NCI-H460 (cell line): ENCODE data around the gene TEAD1. TPM values are rescaled to one million over a fixed set of nuclear protein-coding genes. Genes with fewer than 3 reads are reported as not detected.
A peak's percentile ranks its signal among the peaks of the same experiment; 100 is the strongest.

Source experiments
- DNase-seq: peaks from one replicate; pipeline ENCODE4 v3.0.0-alpha.2; 2016; ENCODE audit warnings: low read depth; ENCODE audit errors: extremely low read depth
- total RNA-seq: library from RNA; depleted of rRNA; stranded (reverse); fragments of >200 nt; shearing (Covaris generic); gene quantifications from 2 replicates; pipeline ENCODE4 v1.2.3, GENCODE V29; 2014

The TEAD1 gene
- total RNA-seq, 1 experiment from 2014 or later: 123 TPM

DNA sequence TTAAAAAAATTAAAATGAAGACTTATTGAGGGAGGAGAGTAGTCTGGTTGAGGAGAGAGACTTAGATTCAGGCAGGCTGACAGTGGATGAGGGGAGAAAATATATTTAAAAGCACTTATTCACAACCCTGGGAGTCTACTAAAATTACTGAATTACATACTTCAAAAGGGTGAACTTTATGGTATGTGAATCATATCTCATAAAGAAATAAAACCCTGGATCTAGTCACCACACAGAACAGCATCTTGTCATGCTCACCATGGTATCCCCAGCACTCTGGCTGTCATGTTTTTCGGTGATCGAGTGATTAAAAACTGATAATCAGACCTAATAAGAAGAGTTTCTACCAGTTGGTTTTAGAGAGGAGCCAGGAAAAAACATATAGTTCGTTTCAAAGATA is 11.0 kb downstream of the TEAD1 start:
- DNase-seq: no peak

DNA sequence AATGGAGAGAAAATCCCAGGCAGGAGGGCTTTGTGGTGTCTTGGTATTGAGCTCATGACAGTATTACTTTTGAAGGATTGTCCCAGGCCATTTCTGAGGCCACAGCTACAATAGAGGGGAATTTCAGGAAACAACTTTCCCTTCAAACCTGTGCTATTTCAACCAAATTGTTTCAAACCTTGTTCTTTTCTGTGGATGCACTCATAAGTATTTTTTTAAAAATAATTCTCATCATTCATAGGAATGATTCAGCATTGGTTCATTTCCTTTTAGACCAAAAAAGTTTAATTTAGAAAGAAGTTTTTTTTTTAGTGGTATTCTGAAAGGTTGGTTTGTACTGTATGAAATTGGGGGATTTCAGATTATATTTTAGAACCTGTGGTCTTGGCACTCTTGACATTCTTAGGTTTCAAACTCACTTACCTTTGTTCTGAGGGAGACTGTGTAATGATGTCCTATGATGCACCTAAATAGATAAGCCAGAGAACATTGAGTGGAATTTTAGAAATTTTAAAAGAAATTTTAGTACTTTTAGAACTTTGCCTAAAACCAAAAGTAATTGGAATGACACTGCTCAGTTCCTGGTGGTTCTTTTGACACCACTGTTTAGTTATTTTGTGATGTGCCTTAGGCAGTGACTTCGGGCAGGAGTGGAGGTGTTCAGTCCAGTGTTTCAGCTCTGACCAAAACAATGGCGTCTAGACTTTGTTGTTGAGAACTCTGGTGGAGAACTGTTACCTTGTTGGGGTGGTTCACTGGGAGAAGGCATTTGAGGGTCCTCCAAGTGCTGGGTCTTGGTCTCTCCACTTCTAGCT is 12.2 kb downstream of the TEAD1 start:
- no peak for DNase-seq

DNA sequence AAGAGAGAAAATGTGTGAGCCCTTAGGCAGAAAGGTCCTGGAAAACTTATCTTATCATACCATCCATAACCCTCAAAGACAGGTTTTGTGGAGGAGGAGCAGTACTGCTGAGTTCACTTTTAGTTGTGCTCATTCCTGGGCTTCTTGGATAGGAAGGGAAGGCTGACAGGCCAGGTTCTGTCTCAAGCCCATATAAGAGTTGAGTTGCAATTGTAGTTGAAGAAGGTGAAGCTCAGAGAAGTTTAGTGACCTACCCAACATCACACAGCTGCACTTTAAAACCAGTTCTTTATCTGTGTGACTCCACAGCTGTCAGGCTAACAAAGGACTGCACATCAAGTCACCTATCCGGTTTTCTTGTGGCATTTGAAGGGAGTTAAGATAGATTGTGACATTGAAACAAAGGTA is 13.0 kb downstream of the TEAD1 start:
- DNase-seq: no peak

DNA sequence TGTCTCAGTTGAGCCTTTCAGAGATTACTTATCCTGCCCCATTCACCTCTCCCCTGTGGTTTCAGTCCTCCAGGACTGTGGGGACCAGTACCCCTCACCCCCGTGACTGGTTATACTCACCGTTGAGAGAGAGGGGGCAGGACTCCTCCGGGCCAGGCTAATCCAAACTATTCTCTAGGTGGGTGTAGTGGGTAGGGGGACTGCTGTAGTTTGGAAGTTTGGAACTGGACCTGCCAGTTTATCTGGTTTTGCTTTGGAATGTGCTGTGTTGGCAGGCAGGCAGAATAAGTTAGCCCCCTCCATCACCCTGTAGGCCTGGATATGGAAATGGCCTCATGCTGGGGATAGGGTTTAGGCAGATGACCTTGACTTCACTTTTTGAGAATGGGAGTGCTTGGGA is 13.5 kb downstream of the TEAD1 start:
- no peak for DNase-seq

DNA sequence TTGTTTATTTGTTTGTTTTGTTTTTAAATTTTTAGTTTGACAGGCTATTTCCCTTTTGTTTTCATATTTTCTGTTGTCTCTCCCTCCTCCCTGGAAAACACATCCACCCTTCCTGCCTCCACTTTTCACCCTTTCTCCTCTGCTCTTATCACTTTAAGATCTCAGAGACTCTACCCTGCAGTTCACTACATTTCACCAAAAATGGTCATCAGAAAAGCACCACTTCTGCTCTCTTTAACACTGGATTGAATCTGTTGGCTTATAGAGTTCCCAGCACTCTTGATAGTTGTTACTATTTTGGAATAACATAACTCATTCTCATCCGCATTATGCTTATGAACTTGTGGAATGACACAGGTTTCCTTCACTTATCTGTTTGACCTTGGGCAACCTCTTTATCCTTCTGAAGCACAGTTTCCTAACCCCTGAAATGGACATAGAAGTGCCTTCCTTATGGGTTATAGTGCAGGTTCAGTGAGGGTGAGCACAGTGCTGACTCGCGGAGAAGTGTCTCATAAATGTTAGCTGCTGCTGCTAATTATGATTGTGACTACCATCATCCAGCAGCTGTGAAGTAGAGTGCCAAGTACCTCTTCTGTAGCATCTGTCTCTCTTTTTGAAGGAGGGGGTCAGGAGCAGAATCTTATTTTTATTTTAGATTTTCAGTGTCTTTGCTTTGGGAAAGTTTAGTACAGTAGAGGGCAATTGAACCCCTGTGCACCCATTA is 15.0 kb downstream of the TEAD1 start:
- no peak for DNase-seq

DNA sequence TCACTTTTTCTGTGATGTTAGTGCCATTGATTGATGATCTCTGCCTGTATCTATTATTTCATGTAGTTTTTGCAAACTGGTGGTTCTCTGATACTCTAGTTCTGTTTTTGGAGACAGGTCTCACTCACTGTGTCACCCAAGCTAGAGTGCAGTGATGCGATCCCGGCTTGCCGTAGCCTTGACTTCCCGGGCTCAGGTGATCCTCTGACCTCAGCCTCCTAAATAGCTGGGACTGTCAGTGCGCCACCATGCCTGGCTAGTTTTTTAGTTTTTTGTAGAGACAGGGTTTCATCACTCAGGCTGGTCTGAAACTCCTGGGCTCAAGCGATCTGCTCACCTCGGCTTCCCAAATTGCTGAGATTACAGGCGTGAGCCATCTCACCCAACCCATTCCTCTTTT is 16.4 kb downstream of the TEAD1 start:
- no peak for DNase-seq

DNA sequence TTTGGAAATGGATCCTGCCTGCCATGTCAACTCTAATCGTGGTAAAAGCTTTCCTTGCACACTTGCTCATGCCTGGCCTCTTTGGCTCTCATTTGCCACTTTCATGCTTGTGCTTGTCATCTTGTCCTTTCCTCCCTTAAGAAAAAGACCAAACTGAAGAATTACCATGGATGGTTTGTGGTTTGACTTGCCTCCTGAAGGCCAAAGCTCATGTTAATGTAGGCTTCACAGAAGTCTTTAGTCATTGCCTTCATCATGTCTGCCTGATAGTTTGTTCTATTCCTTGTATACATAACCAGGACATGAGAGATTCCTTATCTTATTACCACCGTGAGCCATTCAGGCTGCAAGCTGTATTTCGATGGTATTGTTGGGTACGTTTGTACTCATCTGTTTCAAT is 17.3 kb downstream of the TEAD1 start:
- DNase-seq: no peak

DNA sequence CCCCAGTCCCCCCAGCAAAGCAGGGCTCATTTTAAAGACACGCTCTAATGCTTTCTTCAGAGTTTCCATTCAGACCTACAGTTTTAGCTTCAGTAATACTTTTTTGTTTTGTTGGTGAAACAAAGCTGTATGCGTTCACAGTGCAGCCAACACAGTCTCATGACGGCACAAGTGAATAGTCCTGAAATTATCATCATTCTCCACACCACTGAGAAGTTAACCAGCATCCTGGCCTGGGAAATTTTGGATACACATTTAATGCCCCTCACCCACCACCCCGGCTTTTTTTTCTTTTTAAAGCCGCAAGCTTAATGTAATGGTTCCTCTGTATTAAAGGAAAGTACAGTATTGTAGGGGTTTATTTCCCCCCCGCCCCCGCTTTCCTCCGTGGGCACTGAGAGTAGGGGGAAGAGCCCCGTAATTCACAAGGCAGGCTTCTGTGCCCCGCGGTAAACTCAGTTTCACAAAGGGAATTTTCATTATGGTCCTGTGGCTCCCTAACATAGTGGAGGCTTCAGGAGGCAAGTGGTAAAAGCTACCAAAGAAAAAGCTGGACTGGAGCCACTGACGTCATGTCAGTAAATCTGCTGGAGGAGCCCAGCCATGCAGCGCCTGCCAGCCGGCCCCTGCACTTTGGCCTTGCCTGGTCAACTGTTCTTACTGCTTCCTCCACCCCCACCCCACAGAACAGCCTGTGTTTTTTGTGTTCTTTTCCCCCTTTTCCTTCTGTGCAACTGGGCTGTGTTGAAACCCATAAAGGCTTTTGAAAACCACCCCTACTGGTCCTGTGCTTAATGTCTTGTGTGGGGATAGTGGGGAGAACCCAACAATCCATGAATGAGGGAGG is 18.2 kb downstream of the TEAD1 start:
- peak; percentile 56 for DNase-seq

DNA sequence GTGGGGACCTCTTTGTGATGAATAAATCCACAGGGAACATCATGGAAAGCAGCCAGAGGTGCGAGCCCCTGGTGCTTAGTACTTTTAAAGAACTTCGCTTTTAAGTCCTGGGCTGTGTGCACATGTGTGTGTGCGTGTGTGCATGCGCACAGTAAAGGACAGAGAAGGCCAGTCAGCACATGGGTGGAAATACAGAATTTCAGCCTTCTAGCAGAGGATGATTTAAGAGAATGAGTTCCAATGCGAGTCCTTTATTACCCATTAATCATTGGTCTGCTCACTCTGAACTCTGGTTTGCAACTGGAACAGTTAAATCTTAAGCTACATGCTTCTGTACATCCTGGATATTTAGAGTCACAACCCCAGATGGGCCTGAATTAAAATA is 18.9 kb downstream of the TEAD1 start:
- no peak for DNase-seq

DNA sequence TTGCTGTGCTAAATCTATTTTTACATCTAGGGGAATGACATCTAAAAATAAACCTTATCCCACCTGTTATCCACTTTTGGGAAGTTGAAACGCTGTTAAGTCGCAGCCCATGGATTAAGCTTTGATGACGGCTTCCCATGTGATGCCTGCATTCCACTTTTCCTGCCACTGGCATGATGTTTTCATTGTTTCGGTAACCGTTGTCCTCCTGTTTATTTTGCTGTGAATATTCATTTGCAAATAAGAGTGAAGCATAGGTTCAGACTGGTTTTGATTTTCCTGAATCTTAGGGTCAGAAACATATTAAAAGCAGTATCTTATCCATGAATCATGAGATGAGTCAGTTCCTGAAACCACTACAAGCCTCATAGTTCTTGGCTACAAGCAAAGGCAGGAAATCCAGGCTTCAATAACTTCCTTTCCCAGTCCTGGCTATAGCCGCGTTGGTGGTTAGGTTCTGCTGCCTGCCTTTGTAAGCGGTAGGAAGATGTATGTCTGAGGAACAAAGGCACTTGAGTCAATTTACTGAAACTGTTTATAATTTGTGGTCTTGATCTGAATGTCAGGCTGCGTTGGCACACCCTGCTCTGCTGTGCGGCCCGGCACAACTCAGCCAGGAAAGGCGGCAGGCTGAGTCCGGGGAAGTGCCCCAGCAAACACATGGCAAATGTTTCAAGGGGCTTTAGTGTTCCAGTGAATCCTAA is 19.4 kb downstream of the TEAD1 start:
- DNase-seq: peak; percentile 69

DNA sequence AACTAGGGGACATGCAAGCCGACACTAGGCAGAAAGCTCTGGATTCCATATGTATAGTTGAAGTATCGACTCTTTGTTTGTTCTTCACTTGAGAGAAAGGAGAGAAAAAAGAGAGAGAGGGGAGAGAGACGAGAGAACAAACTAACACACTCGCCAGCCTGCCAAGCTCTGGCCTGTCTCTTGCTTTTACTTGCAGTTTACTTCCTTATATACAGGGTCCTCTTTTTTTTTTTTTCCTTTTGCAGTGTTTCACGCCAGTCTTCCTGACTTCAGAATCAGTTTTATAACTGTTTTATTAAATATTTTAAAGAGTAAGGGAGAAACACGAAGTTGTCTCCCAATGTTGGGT is 19.9 kb downstream of the TEAD1 start:
- no peak for DNase-seq

DNA sequence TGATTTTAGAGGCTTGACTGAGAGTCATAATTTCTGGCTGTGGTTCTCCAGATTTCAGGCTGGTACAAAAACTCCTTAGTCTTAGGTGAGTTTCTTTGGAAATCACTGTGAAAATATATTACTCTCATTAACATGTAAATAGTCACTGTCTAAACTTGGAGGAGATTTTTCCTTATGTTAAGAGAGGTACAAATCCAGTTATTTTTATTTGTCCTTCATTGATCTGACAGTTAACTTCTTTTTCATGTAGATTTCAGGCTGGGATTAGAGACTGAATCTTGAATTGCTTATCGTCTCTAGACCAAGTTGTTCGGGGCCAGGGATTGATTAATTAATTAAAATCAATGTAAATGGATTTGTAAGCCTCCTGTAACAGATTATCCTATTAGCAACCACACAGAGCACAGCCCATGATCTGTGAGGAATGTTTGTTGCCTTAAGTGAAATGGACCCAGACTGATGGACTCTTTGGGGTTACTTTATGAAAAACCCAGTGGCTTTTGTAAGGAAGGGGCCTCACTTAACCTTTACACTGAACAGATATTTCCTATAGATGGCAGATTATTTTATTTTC is 21.1 kb downstream of the TEAD1 start:
- DNase-seq: no peak

DNA sequence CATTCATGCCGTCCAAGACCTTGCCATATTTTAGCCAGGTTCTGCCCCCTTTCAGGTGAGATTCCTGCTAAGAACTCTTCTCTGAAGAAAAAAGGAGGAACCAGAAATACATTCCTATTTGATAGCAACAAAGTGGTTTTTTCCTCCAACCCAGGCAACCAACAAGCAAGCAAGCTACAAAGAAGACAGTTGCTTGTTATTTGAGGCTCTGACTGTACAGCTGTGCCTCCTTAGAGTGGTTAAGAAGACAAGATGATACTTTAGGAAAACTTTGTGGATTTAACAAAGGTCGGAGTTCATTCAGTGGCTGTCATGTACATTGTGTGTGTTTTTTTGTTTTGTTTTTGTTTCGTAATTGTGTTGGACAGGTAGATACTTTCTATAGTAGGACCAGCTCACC is 21.7 kb downstream of the TEAD1 start:
- no peak for DNase-seq

DNA sequence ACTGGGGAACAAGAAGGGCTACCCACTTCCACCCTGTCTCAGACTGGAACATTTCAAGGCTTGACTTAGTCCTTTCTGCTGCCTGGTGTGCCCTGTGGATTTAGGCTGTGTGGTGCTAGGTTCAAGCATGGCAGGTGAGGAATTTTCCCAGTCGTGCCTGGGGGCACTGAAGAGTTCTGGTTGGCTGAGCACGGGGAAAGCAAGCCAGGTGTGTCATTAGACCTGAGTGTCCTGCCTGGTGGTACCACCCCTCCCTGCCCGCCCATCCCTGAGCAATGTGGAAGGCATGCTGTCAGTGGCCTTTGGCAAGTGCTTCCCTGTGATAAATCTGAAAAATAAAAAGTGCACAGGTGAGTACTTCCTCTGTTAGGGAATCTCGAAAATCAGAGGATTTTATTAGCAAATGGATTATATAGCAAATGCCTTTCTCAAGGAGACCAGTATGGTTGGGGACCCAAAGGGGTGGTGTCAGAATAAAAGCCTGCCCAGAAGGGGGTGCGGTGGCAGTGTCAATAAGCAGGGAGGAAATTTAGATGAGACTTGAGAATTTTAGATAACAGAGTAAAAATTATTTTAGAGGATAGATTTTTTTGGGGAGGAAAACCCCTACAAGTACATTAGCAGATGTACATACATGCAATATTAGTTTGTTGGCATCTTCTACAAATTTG is 22.8 kb downstream of the TEAD1 start:
- no peak for DNase-seq

DNA sequence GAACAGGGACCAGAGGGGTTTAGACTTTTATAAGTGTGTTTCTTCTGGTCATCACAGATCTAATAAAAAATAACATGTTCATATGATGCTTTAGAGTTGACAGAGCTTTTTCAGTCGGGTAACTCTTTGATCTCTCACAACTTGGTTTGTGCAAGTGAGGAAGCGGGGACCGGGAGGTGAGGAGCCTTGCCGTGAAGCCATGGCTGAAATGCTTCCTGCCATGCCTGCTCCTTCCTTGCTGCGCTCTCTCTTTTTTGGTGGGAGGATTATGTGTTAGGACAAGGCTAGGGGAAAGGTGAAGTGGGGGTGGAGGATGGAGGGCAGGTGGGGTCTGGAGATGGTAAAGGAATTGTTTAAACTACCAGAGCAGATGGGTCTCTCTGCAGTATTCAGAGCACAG is 23.8 kb downstream of the TEAD1 start:
- DNase-seq: no peak

DNA sequence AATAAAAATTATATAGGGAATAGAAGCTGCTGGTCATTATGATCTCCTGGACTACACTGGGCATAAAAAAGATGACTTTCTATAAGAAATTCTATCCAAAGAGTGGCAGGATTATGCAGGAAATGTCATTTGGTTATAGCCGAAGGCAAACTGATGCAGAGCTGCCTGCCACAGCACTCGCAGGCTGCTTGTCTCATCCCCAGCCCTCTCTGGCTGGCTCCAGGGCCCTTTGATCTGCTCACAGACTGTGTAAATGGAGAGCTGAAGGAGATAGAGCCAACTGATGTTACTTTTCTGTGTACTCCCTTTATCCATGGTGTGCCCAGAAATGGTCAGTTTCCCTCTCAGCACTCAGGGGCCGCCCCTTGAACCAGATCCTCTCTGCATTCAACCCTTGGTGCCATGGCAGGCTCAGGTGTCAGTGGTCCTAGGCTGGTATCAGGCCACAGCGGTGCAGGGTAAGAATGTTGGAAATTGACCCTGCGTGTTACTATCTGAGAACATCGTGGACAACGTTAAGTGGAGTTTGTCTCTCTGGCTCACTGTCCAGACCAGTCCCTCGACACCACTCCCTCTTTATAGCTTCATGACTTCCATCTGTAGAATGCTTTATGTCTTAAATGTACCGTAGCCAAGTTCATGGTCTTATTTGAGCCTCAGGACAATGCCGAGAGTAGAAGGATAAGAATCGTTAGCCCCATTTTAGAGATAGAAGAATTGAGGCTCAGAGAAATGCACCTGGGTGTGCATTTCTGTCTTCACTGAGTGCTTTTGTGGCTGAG is 27.8 kb downstream of the TEAD1 start:
- no peak for DNase-seq

DNA sequence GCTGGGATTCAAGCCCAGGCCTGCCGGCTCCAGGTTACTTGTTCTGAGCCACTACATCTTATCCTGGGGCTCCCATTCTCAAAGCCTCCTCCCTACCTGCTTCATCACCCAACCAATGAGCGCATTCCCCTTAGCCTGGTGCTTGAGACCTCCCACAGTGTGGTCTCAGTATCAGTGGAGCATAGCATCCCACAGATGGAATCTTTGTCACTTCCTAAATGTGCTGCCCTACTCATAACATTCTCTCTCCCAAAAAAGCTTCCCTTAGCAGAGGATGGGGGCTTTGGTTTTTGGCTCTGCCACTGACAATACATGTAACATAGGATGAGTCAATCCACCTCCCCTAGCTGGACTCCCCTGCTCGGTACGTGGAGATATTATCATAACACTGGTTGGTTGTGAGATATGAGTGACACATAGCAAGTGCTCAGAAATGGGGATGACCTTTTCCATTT is 28.8 kb downstream of the TEAD1 start:
- DNase-seq: no peak

DNA sequence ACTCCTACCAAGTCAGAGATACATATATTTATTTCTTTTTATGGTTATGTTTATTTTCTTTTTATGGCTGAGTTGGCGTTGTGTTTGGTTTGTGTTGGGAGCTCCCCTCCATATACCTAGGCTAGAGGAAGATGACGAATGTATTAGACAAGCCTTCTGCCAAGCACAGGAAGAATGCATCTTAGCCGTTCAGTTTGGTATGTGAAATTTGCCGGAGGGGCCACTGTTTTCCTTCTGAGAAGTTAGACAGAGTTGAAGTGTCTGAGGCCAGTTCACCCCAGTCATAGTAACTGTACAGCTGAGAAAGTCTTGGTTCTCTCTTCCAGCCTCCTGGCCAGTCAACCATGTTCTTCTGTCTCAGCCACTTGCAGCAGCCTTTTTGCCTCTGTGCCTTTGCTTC is 29.8 kb downstream of the TEAD1 start:
- no peak for DNase-seq

DNA sequence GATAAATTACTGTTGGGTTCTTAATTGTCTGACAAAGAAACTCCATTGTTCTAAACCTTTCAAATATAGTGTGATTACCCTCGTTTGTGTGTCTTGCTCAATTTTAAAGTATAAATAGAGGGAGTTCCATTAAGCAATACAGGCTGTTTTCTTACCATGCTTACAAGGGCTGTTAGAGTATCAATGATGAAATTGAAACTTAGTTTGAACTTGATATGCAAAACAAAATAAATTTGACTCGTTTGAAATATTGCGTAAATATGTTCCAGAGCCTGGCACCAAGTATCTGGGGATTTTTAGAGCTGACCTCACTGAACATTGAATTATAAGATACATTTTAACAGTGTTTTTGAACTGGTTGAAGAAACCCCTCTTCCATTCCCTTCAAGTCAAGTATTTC is 31.7 kb downstream of the TEAD1 start:
- no peak for DNase-seq
